GM13977 (cell line): Measurements from ENCODE around the gene NOX5.

ENCODE experiments used
- DNase-seq: peaks from one replicate; pipeline ENCODE4 v3.0.0; 2012; ENCODE audit warnings: low spot score
- CTCF ChIP-seq: IDR thresholded peaks from 2 replicates; pipeline ENCODE4 v1.5.1; 2012; ENCODE audit warnings: mild to moderate bottlenecking, control low read depth; ENCODE audit not compliant: insufficient read depth; ENCODE audit errors: extremely low read depth, missing control alignments
- in situ Hi-C: fragments of 300-500 bp; cut with MboI; formaldehyde crosslinking; loops from one replicate; pipeline ENCODE4 v1.12.0; 2022; ENCODE audit warnings: low sequenced_read_pairs, low pct_unique_long_range_greater_than_20kb, mixed read lengths, inconsistent platforms; ENCODE audit not compliant: unreplicated experiment

NOX5 gene

GRCh38 chr15:68979006-68979405 lies 35.5 kb upstream of the NOX5 start:
- DNase-seq, result no peak
- TF ChIP-seq CTCF, result no peak
- in situ Hi-C loops, result no loop called here

GRCh38 chr15:68979816-68980215 lies 34.7 kb upstream of the NOX5 start:
- no peak for DNase-seq
- in situ Hi-C loops, result no loop called here
- TF ChIP-seq CTCF, result no peak

GRCh38 chr15:68980786-68981185 lies 33.7 kb upstream of the NOX5 start:
- TF ChIP-seq CTCF, result no peak
- in situ Hi-C loops, result no loop called here
- no peak for DNase-seq

GRCh38 chr15:68981941-68982340 lies 32.6 kb upstream of the NOX5 start:
- in situ Hi-C loops, result no loop called here
- no peak for DNase-seq
- no peak for TF ChIP-seq CTCF

- DNase-seq, result no peak
- TF ChIP-seq CTCF, result no peak
- in situ Hi-C loops, result no loop called here
Observed at GRCh38 chr15:68982976-68983563, 31.4 kb upstream of the NOX5 start.

GRCh38 chr15:68983961-68984481 lies 30.5 kb upstream of the NOX5 start:
- in situ Hi-C loops, result no loop called here
- no peak for DNase-seq
- no peak for TF ChIP-seq CTCF
